Fibroblast of lung (primary cell): ENCODE measurements around the gene AKAP13.

Source experiments
- CTCF ChIP-seq, 2 donors: IDR thresholded peaks in 1 of 2; conservative IDR thresholded peaks in 1 of 2; 1 replicate in 1 of 2; 2 replicates in 1 of 2; pipeline ENCODE4 v1.5.1; 2011 to 2012; ENCODE audit warnings: low read length in 2 of 2, control low read depth in 1 of 2, inconsistent platforms in 1 of 2, low read depth in 1 of 2, mild to moderate bottlenecking in 1 of 2
- EZH2 ChIP-seq: IDR thresholded peaks from 2 replicates; pipeline ENCODE4 v1.5.1; 2012; ENCODE audit warnings: low read length, control low read depth, mild to moderate bottlenecking; ENCODE audit errors: missing control alignments

GRCh38 chr15:85386261-85386660, 5.9 kb downstream of the AKAP13 start:
- TF ChIP-seq CTCF (conservative IDR thresholded peaks at IDR 0.05 in 1 of 2, IDR thresholded peaks at IDR 0.05 in 1 of 2; ENCODE audit: low read depth in 1 of 2, low read length in 2 of 2) (no peak), EZH2 (no peak)
